GM18498 (cell line): Measurements from ENCODE around the gene GCGR.

Experiments used
- ATAC-seq: cut with Tn5 transposase; IDR thresholded peaks from one replicate; pipeline ENCODE4 v1.9.1; 2021; ENCODE audit warnings: mild to moderate bottlenecking, moderate library complexity; ENCODE audit not compliant: unreplicated experiment

The GCGR gene

GRCh38 chr17:81811705-81812570 lies 8.0 kb downstream of the GCGR start:
- ATAC-seq: no peak

DNA sequence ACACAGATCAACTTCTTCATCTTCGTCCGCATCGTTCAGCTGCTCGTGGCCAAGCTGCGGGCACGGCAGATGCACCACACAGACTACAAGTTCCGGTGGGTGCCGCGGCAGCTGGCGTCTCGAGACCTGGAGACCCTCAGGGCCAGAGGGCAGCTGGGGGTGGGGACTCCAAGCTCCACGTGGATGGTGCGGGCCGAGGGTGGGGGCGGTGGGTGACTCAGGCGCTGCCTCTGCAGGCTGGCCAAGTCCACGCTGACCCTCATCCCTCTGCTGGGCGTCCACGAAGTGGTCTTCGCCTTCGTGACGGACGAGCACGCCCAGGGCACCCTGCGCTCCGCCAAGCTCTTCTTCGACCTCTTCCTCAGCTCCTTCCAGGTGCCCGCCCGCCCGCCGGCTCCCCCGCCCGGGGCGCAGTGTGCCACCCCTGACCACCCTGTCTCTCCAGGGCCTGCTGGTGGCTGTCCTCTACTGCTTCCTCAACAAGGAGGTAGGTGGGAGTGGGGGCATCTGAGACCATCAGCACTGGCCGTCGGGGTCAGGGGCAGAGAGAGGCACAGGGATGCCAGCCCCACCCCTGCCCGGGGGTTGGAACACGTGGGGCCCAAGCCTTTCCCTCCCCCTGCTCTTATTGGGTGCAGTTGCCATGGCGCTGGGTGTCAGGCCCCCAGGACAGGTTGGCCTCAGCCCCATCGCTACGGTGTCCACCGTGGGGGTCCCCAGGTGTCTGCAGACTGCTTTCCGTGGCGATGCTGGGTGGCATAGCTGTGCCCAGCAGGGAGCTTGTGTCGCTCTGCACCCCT lies 8.8 kb downstream of the GCGR start:
- ATAC-seq: no peak

GRCh38 chr17:81813371-81813684 lies 9.4 kb downstream of the GCGR start:
- no peak for ATAC-seq

DNA sequence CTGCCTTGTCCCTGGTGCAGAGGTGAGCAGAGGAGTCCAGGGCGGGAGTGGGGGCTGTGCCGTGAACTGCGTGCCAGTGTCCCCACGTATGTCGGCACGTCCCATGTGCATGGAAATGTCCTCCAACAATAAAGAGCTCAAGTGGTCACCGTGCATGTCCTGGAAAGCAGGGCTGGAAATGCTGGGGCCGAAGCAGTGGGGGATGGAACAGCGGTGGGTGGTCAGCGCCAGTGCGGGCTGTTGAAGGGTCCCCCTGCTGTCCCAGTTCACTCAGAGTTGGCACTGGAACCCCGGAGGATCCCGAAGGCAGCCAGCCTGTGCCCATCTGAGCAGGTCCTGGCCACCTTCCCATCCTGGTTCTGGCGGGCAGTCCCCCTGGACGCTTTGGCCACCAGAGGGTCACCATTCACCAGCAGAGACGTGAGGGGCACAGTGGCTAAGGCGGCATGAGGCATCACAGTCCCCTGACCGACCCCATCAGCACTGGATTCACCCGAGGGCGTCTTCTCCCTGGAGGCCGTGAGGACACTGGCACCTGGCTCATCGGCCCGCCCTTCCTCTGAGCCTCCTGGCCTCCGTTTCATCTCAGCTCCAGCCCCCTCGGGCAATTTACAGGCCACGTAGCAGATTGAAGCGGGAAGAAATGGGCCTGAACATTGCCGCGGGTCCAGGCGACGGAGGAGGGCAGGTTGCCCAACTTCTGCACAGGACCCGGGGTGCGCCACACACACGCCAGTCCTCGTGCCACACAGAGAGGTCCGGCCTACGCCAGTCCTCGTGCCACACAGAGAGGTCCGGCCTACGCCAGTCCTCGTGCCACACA lies 10.1 kb downstream of the GCGR start:
- no peak for ATAC-seq

- no peak for ATAC-seq
Observed at GRCh38 chr17:81814748-81815645, 11.0 kb downstream of the GCGR start.

- no peak for ATAC-seq
Observed at GRCh38 chr17:81815646-81815986, 11.7 kb downstream of the GCGR start.

DNA sequence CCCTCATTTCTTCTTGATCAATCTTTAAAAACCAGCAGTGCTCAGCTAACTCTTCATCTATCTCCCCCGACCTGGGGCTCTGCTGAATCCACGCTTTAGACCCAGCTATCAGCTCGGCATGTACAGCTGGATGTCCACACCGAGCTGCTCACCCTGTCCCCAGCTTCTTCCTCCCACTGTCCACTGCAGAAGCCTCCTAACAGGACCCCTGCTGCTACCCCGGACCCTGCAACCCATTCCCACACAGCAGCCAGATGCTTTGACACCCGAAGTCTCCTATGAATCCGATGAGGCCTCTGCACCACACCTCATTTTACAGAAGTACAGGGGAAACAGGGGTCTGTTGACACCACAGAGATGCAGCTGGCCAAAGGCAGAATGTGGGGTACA lies 13.8 kb downstream of the GCGR start:
- no peak for ATAC-seq

- ATAC-seq: no peak
Observed at GRCh38 chr17:81819708-81820107, 15.8 kb downstream of the GCGR start.

- ATAC-seq: no peak
Observed at GRCh38 chr17:81821147-81821546, 17.2 kb downstream of the GCGR start.

- ATAC-seq: no peak
Observed at GRCh38 chr17:81821603-81822311, 17.8 kb downstream of the GCGR start.

- no peak for ATAC-seq
Observed at GRCh38 chr17:81822312-81822637, 18.3 kb downstream of the GCGR start.

- ATAC-seq: no peak
Observed at GRCh38 chr17:81822996-81823819, 19.3 kb downstream of the GCGR start.

- ATAC-seq: no peak
Observed at GRCh38 chr17:81823820-81824550, 20.0 kb downstream of the GCGR start.

- ATAC-seq: no peak
Observed at GRCh38 chr17:81824595-81824994, 20.6 kb downstream of the GCGR start.

GRCh38 chr17:81825841-81826466 lies 22.0 kb downstream of the GCGR start:
- ATAC-seq: no peak

DNA sequence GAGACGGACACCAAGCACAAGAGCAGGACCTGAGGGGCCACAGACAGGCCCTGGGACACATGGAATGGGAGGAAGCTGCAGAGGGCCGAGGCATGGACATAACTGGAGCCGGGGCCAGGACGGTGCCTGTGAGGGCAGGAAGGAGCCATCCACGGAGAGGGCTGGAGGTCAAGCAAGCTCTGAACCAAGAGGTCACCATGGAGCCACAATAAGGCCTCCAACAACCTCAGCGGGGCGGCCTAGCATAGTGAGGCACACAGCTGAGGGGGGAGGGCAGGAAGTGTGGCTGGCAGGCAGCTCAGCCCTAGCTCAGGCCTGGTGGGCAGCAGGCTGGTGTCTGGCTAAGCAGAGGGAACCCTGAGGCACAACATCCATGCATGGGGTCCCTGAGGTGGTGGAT lies 24.7 kb downstream of the GCGR start:
- no peak for ATAC-seq

DNA sequence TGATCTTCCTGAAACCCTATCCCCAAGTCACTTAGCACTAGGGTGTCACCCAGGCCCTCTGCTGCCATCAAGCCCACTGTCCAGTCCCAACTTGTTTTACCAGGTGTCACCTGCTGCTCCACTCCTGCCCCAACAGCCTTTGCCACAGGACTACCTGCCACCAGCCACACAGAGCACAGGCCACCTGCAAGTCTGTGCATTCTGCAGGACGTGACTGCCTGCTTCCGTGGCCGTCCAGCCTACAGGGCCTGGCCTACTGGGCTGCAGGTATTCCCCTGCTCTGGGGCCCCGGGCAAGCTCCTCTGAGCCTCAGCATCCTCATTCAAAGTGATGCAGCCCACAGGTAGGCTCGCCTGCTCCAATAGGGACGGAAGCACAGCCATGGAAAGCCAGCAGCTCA lies 25.9 kb downstream of the GCGR start:
- ATAC-seq: no peak

DNA sequence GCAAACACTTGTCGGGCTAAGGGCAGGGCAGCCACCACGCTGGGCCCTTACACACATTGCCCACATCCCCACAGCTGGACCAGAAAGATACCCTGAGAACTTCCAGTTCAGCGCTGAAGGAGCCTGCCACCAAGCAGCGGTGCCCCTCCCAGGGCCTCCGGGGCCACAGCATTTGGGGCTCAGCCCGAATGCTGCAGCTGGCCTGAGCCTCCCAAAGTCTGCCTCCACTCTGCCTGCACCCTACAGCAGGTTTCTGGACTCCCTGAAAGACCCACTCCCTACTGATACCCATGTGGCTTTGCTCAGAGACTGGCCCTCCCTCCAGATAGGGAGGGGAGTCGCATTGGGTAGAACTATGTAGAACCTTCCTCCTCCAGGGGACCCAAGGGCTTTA lies 27.6 kb downstream of the GCGR start:
- ATAC-seq: no peak
